PFSK-1 (cell line): ENCODE measurements around the gene ETV5.

Source experiments
- FOXP2 ChIP-seq: optimal IDR thresholded peaks from 2 replicates; pipeline ENCODE3; 2011; ENCODE audit warnings: borderline replicate concordance, control low read depth, inconsistent platforms; ENCODE audit not compliant: insufficient read depth; ENCODE audit errors: extremely low read length, extremely low read depth
- POLR2AphosphoS5 ChIP-seq: IDR thresholded peaks from 2 replicates; pipeline ENCODE4 v1.6.1; 2012; ENCODE audit warnings: low read depth, mild to moderate bottlenecking, control low read depth, low read length, moderate library complexity
- TAF1 ChIP-seq: IDR thresholded peaks from 2 replicates; pipeline ENCODE4 v1.6.1; 2012; ENCODE audit warnings: low read length, control low read depth, borderline replicate concordance; ENCODE audit not compliant: insufficient read depth
- TF ChIP-seq, protein P1 (sequence below), 2 experiments: IDR thresholded peaks; 2 replicates each; pipeline versions ENCODE4 v1.6.1 to v1.8.0; 2011 to 2012; ENCODE audit warnings: low read depth in 2 of 2, low read length in 2 of 2, control low read depth in 1 of 2, inconsistent platforms in 1 of 2, mild to moderate bottlenecking in 1 of 2, moderate library complexity in 1 of 2; ENCODE audit not compliant: insufficient read depth in 1 of 2

DNA sequence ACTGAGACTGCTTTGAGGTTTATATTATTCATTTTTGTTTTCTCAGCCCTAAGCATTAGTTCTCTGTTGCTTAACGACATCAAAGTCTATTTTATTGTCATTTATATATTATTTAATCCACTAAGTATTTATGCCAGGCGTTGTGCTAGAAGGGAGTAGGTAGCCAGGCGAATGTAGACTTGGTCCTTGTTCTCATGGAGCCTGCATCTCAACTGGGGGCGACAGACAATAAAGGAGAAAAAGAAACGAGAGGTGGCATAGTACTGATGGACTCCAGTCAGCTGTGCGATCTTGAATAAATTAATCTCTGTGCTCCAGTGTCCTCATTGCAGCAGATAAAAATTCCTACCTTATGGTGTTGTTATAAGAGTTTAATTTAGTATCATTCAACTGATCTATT is 49.7 kb downstream of the ETV5 start:
- TF ChIP-seq TAF1 (no peak), POLR2AphosphoS5 (0 out of 2 replicates have a peak, but pooled peaks have one; percentile 61), FOXP2 (no peak)
- TF ChIP-seq, protein P1, sequence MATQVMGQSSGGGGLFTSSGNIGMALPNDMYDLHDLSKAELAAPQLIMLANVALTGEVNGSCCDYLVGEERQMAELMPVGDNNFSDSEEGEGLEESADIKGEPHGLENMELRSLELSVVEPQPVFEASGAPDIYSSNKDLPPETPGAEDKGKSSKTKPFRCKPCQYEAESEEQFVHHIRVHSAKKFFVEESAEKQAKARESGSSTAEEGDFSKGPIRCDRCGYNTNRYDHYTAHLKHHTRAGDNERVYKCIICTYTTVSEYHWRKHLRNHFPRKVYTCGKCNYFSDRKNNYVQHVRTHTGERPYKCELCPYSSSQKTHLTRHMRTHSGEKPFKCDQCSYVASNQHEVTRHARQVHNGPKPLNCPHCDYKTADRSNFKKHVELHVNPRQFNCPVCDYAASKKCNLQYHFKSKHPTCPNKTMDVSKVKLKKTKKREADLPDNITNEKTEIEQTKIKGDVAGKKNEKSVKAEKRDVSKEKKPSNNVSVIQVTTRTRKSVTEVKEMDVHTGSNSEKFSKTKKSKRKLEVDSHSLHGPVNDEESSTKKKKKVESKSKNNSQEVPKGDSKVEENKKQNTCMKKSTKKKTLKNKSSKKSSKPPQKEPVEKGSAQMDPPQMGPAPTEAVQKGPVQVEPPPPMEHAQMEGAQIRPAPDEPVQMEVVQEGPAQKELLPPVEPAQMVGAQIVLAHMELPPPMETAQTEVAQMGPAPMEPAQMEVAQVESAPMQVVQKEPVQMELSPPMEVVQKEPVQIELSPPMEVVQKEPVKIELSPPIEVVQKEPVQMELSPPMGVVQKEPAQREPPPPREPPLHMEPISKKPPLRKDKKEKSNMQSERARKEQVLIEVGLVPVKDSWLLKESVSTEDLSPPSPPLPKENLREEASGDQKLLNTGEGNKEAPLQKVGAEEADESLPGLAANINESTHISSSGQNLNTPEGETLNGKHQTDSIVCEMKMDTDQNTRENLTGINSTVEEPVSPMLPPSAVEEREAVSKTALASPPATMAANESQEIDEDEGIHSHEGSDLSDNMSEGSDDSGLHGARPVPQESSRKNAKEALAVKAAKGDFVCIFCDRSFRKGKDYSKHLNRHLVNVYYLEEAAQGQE (IDR thresholded peaks at IDR 0.05; ENCODE audit: insufficient read depth in 1 of 2, low read depth in 2 of 2, low read length in 2 of 2) = no peak
